CD4-positive, alpha-beta T cell treated with Interleukin-17A for 4 hours (primary cell): ENCODE results near the gene THBS3.
A peak's percentile ranks its signal among the peaks of the same experiment; 100 is the strongest.
"Not testable (repeated sequence)": the region's sequence is repeated elsewhere in the genome, so short reads cannot be mapped to it uniquely, and the experiment has no call there.

Experiments
- DNase-seq: peaks from one replicate; pipeline ENCODE4 v3.0.0-alpha.2; 2020; ENCODE audit warnings: mixed read lengths

THBS3 gene

GRCh38 chr1:155206891-155207805 is 549 bp downstream of the THBS3 start:
- DNase-seq, result peak; percentile 94

GRCh38 chr1:155205969-155206593 is 1.6 kb downstream of the THBS3 start:
- no peak for DNase-seq

- no peak for DNase-seq
Measured at GRCh38 chr1:155205035-155205434, 2.7 kb downstream of the THBS3 start.

- DNase-seq, result no peak
Measured at GRCh38 chr1:155202731-155203515, 4.8 kb downstream of the THBS3 start.

- no peak for DNase-seq
Measured at GRCh38 chr1:155202198-155202597, 5.5 kb downstream of the THBS3 start.

DNA sequence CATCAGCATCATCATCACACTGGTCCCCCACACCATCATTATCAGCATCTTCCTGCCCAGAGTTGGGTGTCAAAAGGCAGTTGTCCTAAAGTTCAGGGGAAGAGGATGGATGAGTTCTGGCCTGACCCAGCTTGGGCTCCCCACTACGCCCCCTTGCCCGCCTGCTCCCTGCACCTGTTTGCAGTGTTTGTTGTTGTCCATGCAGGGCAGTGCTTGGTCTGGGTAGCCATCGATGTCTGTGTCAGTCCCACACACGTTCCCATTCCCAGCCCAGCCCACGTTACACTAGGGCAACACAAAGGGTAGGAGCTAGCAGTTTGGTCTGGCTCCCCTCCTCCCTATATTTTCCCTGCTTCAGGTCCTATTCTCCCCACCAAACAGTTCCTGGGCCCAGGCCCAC is 6.8 kb downstream of the THBS3 start:
- no peak for DNase-seq

DNA sequence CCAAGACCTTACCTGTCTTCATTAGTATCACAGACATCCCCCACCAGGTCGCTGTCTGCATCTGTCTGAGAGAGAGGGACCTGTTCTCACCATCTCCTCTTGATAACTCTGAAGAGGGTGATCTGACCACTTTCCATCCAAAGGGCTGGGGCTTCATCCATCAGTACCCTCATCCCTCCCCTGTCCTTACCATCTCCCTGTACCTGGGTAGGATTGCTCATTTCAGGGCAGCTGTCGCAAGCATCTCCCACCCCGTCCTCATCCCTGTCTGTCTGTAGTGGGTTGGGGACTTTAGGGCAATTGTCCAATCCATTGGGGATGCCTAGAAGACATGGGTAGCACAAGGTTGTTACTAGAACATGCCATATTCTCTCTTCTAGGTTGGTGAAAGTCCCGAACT is 7.9 kb downstream of the THBS3 start:
- no peak for DNase-seq

GRCh38 chr1:155198547-155198906 is 9.2 kb downstream of the THBS3 start:
- DNase-seq, result no peak

DNA sequence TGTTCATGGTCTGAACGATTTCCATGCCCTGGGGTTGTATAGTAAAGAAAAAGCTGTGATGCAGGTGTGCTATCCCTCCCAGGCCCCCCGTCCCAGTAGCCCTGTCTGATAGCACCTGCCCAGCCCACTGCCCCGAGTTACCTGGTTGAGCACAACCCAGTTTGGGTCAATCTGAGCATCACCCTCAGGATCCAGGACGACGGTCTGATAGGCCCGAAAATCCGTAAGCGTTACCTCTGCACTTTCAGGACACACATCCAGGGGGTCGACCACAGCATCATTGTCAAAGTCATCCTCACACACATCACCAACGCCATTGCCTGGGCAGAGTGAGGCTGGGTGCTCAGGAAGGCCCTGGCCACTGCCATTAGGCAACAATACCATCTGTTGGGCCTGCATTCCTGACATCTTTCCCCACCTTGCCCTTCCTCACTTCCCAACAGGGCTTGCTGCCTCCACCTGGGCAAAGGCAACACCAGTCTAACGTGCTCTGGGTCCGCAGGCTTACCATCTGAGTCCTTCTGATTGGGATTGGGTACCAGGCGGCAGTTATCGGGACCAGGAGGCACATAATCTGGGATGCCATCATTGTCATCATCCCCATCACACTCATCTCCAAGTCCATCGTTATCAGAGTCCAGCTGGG is 9.7 kb downstream of the THBS3 start:
- no peak for DNase-seq

GRCh38 chr1:155196893-155197638 is 10.6 kb downstream of the THBS3 start:
- DNase-seq, result no peak

DNA sequence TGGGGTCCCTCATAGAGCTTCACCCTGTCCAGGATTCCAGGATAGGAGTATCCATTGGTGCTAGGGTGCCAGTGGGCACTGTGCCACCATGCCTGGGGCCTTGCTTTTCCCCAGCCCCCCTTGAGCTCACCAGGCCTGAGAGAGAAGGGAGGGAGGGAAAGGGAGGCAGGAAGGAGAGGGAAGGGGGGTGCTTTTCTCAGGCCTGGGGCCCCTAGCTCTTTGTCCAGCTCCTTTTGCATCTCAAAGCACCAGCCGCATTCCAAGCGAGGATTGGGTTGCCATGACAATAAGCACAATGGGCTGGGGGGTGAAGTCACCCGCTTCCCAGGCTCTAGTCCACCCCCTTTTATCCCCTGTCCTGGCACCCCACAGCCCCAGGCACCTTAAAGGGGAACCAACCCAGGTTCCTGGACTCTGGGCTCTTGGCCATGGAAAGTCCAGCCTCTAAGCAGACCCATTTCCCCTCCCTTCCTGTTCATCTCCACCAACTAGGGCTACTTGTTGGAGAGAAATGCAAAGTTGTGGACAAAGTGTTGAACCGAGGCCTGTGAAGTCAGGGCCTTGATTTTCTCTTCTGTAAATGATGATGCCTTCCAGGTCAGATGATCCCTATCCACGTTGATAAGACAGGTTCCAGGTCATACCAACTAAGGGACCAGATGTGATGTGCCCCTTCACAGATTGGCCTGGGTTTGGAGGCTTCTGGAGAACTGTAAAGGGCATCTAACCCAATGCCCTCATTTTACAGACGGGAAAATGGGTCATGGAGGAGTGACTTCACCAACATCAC is 11.4 kb downstream of the THBS3 start:
- no peak for DNase-seq

GRCh38 chr1:155195201-155196102 is 12.2 kb downstream of the THBS3 start:
- no peak for DNase-seq

DNA sequence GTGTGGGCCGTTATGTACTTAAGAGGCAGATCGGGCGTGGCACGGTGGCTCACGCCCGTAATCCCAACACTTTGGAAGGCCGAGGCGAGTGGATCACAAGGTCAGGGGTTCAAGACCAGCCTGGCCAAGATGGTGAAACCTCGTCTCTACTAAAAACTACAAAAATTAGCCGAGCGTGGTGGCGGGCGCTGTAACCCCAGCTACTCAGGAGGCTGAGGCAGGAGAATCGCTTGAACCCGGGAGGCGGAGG is 13.8 kb downstream of the THBS3 start:
- not testable (repeated sequence) for DNase-seq

DNA sequence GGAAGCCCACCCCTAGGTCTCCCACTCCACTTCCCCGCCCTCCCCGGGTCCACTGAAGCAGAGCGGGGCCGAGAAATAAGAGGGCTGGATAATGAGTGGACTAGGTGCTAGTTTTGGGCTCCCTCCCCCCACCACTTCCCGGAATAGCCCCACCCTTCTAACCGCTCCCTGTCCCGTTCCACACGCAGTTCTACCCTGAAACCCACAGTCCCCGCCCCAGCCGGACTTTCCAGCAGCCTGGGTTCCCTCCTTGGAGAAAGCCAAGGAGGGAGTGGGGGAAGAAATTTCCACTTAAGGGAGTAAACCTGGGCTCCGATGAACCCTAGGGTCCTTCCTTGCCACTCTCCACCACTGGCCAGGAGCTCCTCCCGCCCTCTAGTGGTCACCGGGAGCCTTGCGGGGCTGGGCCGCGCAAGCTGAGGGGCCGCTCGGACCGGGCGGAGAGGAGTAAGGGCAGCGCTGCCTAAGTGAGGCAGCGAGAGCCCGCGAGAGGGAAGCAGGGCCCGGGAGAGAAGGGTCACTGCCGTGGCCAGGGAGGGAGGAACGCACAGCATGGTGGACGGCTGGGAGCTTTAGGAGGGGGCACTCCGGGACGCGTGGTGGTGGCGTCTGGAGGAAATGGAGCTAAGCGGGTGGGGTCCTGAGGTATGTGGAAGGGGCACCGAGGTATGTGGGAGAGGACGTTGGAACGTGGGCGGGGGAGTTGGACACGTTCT is 14.3 kb downstream of the THBS3 start:
- peak; percentile 79 for DNase-seq

- peak; percentile 58 for DNase-seq
Measured at GRCh38 chr1:155192346-155193274, 15.1 kb downstream of the THBS3 start.

GRCh38 chr1:155191904-155192303 is 15.8 kb downstream of the THBS3 start:
- DNase-seq, result no peak

- DNase-seq, result not testable (repeated sequence)
Measured at GRCh38 chr1:155189926-155190325, 17.8 kb downstream of the THBS3 start.

- DNase-seq, result no peak
Measured at GRCh38 chr1:155188268-155188667, 19.4 kb downstream of the THBS3 start.

DNA sequence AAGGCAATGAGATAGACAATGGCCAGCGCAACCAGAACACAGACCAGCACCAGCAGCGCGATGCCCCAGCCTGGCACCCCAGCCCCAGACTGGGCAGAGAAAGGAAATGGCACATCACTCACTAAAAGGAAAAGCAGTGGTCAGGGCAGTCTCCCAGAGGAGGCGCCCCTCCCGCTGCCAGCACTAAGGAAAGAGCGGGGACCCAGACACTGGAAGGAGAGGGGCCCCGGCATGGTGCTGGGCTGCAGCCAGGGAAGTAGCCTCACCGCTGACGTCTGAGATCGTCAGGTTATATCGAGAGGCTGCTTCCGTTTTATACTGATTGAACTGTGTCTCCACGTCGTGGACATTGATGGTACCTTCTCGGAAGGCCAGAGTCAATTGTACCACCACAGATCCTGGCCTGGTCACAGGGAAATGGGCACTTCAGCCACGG is 20.2 kb downstream of the THBS3 start:
- no peak for DNase-seq
